ENCODE data around the gene LRRC18.

DNA sequence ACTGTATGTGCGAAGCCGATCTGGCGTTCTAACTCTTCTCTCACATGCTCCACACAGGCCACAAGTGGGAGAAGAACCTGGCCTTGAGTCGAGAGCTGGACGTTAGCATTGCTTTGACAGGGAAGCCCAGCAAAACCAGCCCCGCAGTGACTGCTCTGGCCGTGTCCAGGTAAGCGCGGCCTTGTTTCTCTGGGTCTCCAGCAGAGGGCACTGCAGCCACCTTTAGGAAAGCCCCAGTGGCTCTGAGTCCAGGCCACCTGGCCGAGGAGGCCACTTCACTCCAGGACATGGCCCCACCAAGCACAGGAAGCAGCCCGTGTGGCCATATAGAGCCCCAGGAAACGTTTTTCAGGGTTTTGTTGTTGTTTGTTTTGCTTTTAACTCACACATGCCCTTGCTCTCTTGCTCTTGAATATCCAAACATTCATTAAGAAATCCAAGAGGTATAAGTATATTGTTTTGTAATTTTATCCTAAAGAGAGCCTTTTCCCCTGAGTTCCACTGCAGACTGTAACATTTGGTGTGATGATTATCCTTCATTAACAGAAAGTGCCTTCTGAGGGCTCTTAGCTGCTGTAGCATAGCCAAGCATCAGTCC lies 41.8 kb upstream of the LRRC18 start:
- TF ChIP-seq, protein P1, sequence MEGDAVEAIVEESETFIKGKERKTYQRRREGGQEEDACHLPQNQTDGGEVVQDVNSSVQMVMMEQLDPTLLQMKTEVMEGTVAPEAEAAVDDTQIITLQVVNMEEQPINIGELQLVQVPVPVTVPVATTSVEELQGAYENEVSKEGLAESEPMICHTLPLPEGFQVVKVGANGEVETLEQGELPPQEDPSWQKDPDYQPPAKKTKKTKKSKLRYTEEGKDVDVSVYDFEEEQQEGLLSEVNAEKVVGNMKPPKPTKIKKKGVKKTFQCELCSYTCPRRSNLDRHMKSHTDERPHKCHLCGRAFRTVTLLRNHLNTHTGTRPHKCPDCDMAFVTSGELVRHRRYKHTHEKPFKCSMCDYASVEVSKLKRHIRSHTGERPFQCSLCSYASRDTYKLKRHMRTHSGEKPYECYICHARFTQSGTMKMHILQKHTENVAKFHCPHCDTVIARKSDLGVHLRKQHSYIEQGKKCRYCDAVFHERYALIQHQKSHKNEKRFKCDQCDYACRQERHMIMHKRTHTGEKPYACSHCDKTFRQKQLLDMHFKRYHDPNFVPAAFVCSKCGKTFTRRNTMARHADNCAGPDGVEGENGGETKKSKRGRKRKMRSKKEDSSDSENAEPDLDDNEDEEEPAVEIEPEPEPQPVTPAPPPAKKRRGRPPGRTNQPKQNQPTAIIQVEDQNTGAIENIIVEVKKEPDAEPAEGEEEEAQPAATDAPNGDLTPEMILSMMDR (IDR thresholded peaks at IDR 0.05) = peak in 1 of 3 donors; percentile 76
- TF ChIP-seq POLR2A (IDR thresholded peaks at IDR 0.05) = no peak

Measured in lower leg skin (tissue), 3 donors.